ENCODE data around the gene CD2AP. TPM values are rescaled to one million over a fixed set of nuclear protein-coding genes. Genes with fewer than 3 reads are reported as not detected.

The CD2AP gene
- total and polyA plus RNA-seq, 2 of the 8 experiments (the other 6 are each of a cell fraction or from before 2014, with no cell fraction given) = 8.6 to 75.6 TPM

DNA sequence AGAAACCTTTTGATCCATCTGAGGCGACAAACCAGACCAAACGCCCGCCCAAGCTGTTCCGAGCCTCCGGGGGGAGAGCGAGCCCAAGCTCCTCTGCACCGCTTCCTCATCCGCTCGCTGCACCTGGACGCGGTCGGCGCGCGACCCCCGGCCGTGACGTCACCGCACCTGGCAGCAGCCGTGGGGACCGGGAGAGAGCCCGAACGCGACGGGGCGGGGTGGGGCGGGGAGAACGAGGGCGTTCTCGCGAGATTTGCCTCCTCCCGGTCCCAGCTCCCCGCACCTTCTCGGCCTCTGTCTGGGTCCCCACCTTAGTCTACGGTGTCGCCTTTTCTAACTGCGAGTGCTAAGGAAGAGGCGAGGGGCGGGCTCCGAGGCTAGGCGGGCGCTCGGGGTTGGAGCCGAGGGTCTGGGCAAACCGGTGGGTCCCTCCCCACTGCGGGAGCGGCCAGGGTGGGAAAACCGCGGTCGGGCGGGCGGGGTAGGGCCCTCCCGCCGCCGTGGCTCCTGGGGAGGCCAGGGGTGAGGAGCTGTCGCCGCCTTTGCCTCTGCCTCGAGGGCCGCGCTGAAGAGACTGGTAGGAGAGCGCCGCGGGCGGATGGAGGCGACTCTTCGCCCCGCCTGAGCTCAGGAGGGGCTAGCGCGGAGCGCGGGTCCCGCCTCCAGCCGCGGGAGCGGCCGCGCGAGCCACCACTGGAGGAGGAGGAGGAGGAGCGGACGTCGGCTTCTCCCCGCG, at the start of gene CD2AP (continued):
- peak; percentile 99 for TF ChIP-seq CHD2 (IDR thresholded peaks at IDR 0.05; ENCODE audit: low read length)
- TF ChIP-seq SUZ12 (IDR thresholded peaks at IDR 0.05; ENCODE audit: low read length) = no peak
- TF ChIP-seq, protein P1, sequence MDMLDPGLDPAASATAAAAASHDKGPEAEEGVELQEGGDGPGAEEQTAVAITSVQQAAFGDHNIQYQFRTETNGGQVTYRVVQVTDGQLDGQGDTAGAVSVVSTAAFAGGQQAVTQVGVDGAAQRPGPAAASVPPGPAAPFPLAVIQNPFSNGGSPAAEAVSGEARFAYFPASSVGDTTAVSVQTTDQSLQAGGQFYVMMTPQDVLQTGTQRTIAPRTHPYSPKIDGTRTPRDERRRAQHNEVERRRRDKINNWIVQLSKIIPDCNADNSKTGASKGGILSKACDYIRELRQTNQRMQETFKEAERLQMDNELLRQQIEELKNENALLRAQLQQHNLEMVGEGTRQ (IDR thresholded peaks at IDR 0.05; ENCODE audit: low read length) = no peak
- peak; percentile 92 for TF ChIP-seq BRCA1 (IDR thresholded peaks at IDR 0.05; ENCODE audit: low read depth, low read length)
- TF ChIP-seq BCL11A (IDR thresholded peaks at IDR 0.05; ENCODE audit: low read depth in 2 of 2, low read length in 2 of 2) = no peak
- no peak for TF ChIP-seq FOSL1 (IDR thresholded peaks at IDR 0.05; ENCODE audit: insufficient read depth, low read depth, low read length)
- no peak for TF ChIP-seq RFX5 (IDR thresholded peaks at IDR 0.05; ENCODE audit: borderline replicate concordance, low read depth, low read length)
- TF ChIP-seq KDM1A (IDR thresholded peaks at IDR 0.05; ENCODE audit: borderline replicate concordance, low read length) = no peak
- TF ChIP-seq POLR2AphosphoS5 (IDR thresholded peaks at IDR 0.05; ENCODE audit: low read depth, low read length) = peak; percentile 89
- TF ChIP-seq RXRA (IDR thresholded peaks at IDR 0.05; ENCODE audit: insufficient read depth, low read depth, low read length) = no peak
- TF ChIP-seq SAP30 (IDR thresholded peaks at IDR 0.05; ENCODE audit: insufficient read depth, insufficient replicate concordance, low read length) = no peak
- TF ChIP-seq SIX5 (IDR thresholded peaks at IDR 0.05; ENCODE audit: low read depth, low read length) = no peak
- TF ChIP-seq RBBP5 (IDR thresholded peaks at IDR 0.05; ENCODE audit: borderline replicate concordance, low read depth, low read length) = no peak; the same call in 1 of the 2 replicates
- TF ChIP-seq NANOG (IDR thresholded peaks at IDR 0.05; ENCODE audit: insufficient read depth, low read depth, low read length, poor library complexity, severe bottlenecking) = no peak
- TF ChIP-seq SIN3A (conservative IDR thresholded peaks at IDR 0.05 in 1 of 2, IDR thresholded peaks at IDR 0.05 in 1 of 2; ENCODE audit: low read depth in 1 of 2, low read length in 2 of 2) = 0 out of 4 replicates have a peak, but pooled peaks of 1 of the 2 experiments have one; percentile 36
- TF ChIP-seq GABPA (IDR thresholded peaks at IDR 0.05; ENCODE audit: borderline replicate concordance, insufficient read depth, low read length) = no peak
- TF ChIP-seq MAFK (IDR thresholded peaks at IDR 0.05; ENCODE audit: low read depth, low read length) = no peak
- TF ChIP-seq, protein P2, sequence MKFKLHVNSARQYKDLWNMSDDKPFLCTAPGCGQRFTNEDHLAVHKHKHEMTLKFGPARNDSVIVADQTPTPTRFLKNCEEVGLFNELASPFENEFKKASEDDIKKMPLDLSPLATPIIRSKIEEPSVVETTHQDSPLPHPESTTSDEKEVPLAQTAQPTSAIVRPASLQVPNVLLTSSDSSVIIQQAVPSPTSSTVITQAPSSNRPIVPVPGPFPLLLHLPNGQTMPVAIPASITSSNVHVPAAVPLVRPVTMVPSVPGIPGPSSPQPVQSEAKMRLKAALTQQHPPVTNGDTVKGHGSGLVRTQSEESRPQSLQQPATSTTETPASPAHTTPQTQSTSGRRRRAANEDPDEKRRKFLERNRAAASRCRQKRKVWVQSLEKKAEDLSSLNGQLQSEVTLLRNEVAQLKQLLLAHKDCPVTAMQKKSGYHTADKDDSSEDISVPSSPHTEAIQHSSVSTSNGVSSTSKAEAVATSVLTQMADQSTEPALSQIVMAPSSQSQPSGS (IDR thresholded peaks at IDR 0.05; ENCODE audit: low read length) = peak; percentile 86; the same call in 1 of the 2 replicates
- TF ChIP-seq SP4 (IDR thresholded peaks at IDR 0.05; ENCODE audit: low read length) = 0 out of 2 replicates have a peak, but pooled peaks have one; percentile 41
- no peak for TF ChIP-seq CBX8 (IDR thresholded peaks at IDR 0.05; ENCODE audit: borderline replicate concordance, low read depth, low read length)
- TF ChIP-seq JUND (IDR thresholded peaks at IDR 0.05; ENCODE audit: low read length) = peak; percentile 76
